ENCODE data around the gene UNC80.
"Not testable (repeated sequence)": the region's sequence is repeated elsewhere in the genome, so short reads cannot be mapped to it uniquely, and the experiment has no call there.

UNC80 gene

GRCh38 chr2:209771474-209772289, at the start of gene UNC80:
Gene UNC80, plus strand, starts transcription at chr2:209771832. Its CDS starts 241 bp downstream, at chr2:209772073.
- DNase-seq: peak; percentile 75

GRCh38 chr2:209726311-209726710, 45.3 kb upstream of the UNC80 start:
- DNase-seq: no peak

GRCh38 chr2:209727077-209727476, 44.6 kb upstream of the UNC80 start:
- DNase-seq: no peak

- DNase-seq: no peak
These were observed 36.8 kb upstream of the UNC80 start for GRCh38 chr2:209734805-209735204.

- no peak for DNase-seq
These were observed 29.7 kb upstream of the UNC80 start for GRCh38 chr2:209741953-209742352.

GRCh38 chr2:209753020-209753419, 18.6 kb upstream of the UNC80 start:
- DNase-seq: no peak

GRCh38 chr2:209757163-209757562, 14.5 kb upstream of the UNC80 start:
- no peak for DNase-seq

- no peak for DNase-seq
These were observed 10.1 kb upstream of the UNC80 start for GRCh38 chr2:209761566-209761965.

GRCh38 chr2:209762563-209762962, 9.1 kb upstream of the UNC80 start:
- DNase-seq: no peak

GRCh38 chr2:209763106-209763505, 8.5 kb upstream of the UNC80 start:
- DNase-seq: no peak

GRCh38 chr2:209766613-209767012, 5.0 kb upstream of the UNC80 start:
- no peak for DNase-seq

- DNase-seq: no peak
These were observed 4.3 kb upstream of the UNC80 start for GRCh38 chr2:209767316-209767715.

GRCh38 chr2:209768557-209768956, 3.1 kb upstream of the UNC80 start:
- no peak for DNase-seq

- DNase-seq: peak; percentile 64
These were observed 656 bp downstream of the UNC80 start for GRCh38 chr2:209772290-209772685.

GRCh38 chr2:209773377-209773776, 1.7 kb downstream of the UNC80 start:
- DNase-seq: peak; percentile 69

GRCh38 chr2:209787416-209787815, 15.8 kb downstream of the UNC80 start:
- no peak for DNase-seq

- no peak for DNase-seq
These were observed 17.3 kb downstream of the UNC80 start for GRCh38 chr2:209788925-209789324.

GRCh38 chr2:209790066-209790728, 18.6 kb downstream of the UNC80 start:
- no peak for DNase-seq

- no peak for DNase-seq
These were observed 19.5 kb downstream of the UNC80 start for GRCh38 chr2:209791151-209791550.

GRCh38 chr2:209795425-209795824, 23.8 kb downstream of the UNC80 start:
- not testable (repeated sequence) for DNase-seq

GRCh38 chr2:209805351-209805750, 33.7 kb downstream of the UNC80 start:
- DNase-seq: no peak

GRCh38 chr2:209806318-209806717, 34.7 kb downstream of the UNC80 start:
- no peak for DNase-seq

GRCh38 chr2:209808521-209808920, 36.9 kb downstream of the UNC80 start:
- DNase-seq: no peak

GRCh38 chr2:209809256-209809655, 37.6 kb downstream of the UNC80 start:
- no peak for DNase-seq
